Stimulated activated CD4-positive, alpha-beta T cell treated with anti-CD3 and anti-CD28 coated beads, Interleukin-2, amount 100 ng/mL, for 24 hours (primary cell): ENCODE data around the gene WNT9A.

ENCODE experiments used
- DNase-seq, 2 donors: peaks; one replicate each; pipeline ENCODE4 v3.0.0-alpha.2; 2020

Gene WNT9A

DNA sequence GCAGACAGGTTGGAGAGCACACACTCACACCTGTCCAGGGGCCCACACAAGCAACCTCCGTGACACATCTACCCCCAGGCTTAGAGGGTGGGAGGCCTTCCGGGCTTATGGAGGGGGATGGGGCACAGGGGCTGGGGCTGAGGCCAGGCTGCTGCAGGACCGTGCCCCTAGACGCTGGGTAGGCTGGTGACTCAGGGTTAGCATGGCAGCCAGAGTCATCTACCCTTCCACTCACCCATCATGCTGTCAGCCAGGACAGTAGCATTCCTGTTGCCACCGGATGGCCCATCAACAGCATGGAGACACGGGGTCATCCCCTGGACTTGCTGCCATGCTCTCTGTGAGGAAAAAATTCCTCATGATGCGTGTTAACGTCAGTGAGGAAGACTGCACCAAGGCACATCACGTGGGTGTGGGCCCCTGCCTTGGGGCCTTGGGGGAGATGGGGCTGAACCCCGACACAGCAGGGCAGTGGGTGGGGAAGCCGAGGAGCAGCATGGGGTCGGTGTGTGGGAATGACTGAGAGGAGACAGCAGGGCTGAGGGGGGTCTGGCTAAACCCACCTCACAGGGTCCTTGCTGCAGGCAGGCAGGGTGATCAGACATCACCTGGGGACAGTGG lies 52.8 kb downstream of the WNT9A start:
- DNase-seq, result peak in 1 of 2 donors; percentile 13

DNA sequence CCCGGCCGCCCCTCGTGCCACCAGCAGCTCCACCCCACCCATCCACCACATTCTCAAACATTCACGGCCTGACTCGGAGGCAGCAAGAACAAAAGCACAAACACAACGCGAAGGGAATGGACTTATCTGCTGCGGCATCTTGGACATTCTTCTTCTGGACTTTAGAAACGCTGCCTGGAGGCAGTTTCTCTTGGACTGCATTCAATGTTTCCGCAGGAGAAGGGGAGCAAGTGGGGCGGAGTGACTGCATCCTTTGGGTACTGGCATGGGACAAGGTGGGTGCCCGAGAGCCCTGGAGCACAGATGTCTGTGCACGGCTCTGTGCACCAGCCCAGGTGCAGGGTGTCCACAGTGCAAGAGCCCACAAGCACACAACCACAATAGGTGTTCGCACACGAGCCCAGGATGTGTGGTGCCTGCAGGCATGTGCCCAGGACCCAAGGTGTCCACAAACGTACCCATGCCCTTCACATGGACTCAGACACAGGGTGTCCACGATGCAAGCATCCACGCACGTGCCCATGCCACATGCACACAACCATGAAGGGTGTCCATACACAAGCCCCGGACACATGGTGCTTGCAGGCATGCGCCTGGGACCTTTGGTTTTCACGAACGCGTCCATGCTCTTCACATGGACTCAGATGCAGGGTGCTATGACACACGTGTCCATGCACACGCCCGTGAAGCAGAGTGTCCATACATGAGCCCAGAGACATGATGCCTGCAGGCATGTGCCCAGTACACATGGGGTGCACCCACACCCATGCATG lies 53.6 kb downstream of the WNT9A start:
- DNase-seq, result peak in 1 of 2 donors; percentile 12

GRCh38 chr1:227893300-227893948 lies 54.3 kb downstream of the WNT9A start:
- peak in 1 of 2 donors; percentile 10 for DNase-seq

GRCh38 chr1:227892489-227893299 lies 55.0 kb downstream of the WNT9A start:
- DNase-seq, result peak in 1 of 2 donors; percentile 15

GRCh38 chr1:227891955-227892488 lies 55.7 kb downstream of the WNT9A start:
- DNase-seq, result peak in 1 of 2 donors; percentile 14

DNA sequence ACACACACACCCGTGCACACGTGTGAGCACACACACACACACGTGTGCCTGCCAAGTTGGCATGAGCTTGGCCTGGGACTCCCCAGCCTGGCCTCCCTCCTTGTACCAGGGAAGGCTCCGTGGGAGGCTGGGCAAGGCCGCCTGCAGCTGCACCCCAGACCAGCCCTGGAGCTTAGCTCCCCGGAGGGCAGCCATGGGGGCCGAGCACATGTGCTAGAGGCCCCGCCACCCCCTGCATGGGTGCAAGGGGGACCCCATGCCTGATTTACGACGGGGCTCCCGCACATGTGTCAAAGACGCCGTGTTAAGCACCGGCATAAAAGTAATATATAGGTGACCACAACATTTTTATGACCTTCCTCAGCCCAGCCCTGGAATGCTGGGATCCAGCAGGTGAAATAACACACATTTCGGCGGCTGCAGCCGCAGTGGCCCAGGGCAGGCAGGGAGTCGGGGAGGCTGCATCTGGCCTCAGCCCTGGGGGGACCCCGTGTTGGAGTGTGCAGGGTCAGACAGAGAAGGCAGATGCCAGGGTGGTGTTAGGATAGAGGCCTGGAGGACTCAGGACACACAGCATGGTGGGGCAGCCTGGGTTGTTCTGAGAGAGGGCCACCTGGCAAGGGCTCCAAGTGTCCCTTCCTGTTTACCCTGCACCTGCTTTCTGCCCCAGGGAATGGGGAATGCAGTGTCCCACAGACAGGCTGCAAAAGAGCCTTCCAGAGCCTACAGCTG lies 56.3 kb downstream of the WNT9A start:
- DNase-seq, result peak in 1 of 2 donors; percentile 15

GRCh38 chr1:227890451-227891222 lies 57.1 kb downstream of the WNT9A start:
- DNase-seq, result peak in 1 of 2 donors; percentile 14

DNA sequence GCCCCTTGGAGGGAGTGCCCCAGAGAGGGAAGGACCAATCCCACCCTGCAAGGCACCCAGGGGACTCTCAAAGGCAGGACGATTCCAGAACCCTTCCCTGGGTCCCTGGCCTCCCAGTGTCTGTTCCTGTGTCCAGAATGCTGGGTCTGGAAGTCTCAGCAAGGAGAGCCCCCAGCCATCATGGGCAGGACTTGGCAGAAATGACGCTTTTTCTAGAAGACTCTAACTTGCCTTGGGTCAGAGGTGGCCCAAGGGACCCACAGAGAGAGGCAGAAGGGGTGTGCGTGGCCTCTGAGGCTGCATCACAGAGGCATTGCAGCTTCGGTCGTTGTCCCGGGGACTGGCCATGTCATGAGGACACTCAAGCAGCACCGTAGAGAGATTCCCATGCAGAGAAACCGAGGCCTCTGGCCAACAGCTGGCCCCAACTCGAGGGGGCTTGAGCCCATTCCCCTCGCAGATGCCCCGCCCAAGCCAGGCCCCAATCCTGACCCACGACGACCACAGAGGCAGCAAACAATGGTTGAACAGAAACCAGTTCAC lies 57.8 kb downstream of the WNT9A start:
- DNase-seq, result peak in 1 of 2 donors; percentile 13

DNA sequence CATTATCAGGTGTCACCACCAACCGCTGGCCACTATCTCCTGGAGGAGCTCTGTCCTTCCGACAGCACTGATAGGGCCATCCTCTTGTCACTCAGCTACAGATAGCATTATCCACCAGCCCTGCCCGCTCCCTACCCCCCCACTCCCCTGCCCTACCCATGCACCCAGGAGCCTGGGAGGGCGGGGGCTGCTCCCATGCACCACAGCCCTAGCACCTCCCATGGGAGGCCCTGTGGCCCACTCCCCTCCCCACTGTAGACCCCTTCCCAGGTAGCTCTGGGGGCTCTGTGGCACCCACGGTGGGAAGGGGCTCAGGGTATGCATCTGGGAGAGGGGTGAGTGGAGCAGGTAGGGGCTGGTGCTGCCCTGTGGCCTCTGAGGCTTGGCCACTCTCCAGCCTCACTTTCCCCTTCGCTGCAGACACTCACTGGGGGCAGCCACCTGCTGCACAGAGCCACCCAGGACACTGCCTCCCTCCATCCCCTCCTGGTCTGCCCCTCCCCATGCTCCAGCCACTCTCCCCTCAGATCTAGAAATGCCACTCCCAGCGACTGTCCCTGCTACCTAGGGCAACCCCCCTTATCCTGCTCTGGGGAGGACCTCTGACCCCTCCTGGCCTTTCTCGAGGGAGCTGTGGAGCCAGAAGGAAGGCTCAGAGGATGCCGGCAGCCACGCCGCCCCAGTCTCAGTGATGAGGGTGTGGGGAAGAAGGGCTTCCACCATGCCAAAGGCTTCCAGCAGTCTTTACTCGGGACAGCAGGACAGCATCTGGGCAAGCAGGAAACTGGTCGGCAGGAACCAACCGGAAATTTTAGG lies 58.5 kb downstream of the WNT9A start:
- peak in 1 of 2 donors; percentile 15 for DNase-seq

DNA sequence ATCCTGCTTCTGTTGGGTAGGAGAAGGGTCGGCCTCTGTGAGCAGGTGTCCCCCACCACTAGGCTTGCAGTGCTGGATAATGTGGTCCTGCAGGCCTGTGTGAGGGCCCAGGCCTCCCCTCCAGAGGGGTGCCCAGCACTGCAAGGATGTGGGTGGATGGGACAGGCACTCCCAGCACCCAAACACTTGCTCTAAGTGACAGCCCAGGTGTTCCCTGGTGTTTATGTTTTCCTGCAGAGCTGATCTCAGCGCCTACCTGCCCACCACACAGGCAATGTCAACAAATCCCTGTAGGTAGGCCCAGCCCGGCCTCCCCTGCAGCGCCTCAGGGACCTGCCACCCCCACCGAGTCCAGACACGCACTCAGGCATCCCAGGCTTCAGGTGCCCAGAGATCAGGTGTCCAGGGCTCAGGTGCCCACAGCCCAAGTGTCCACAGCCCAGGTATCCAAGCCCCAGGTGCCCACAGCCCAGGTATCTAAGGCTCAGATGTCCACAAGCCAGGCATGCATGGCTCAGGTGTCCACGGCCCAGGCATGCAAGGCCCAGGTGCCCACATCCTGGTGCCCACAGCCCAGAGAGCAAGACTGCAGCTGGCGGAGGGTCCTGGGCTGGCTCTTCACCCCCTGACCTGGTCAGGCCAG lies 59.2 kb downstream of the WNT9A start:
- DNase-seq, result peak in 1 of 2 donors; percentile 16

- DNase-seq, result peak; percentile 20 to 48
These were observed 59.9 kb downstream of the WNT9A start for GRCh38 chr1:227887697-227888403.

GRCh38 chr1:227886993-227887696 lies 60.6 kb downstream of the WNT9A start:
- peak; percentile 36 to 38 for DNase-seq

- DNase-seq, result peak in 1 of 2 donors; percentile 14
These were observed 61.2 kb downstream of the WNT9A start for GRCh38 chr1:227886503-227886961.

GRCh38 chr1:227885648-227886502 lies 61.9 kb downstream of the WNT9A start:
- peak in 1 of 2 donors; percentile 28 for DNase-seq

- DNase-seq, result peak in 1 of 2 donors; percentile 23
These were observed 62.5 kb downstream of the WNT9A start for GRCh38 chr1:227885135-227885647.

GRCh38 chr1:227884370-227885134 lies 63.2 kb downstream of the WNT9A start:
- peak in 1 of 2 donors; percentile 15 for DNase-seq
